ENCODE measurements around the gene CACNA1B.

- TF ChIP-seq, protein P1, sequence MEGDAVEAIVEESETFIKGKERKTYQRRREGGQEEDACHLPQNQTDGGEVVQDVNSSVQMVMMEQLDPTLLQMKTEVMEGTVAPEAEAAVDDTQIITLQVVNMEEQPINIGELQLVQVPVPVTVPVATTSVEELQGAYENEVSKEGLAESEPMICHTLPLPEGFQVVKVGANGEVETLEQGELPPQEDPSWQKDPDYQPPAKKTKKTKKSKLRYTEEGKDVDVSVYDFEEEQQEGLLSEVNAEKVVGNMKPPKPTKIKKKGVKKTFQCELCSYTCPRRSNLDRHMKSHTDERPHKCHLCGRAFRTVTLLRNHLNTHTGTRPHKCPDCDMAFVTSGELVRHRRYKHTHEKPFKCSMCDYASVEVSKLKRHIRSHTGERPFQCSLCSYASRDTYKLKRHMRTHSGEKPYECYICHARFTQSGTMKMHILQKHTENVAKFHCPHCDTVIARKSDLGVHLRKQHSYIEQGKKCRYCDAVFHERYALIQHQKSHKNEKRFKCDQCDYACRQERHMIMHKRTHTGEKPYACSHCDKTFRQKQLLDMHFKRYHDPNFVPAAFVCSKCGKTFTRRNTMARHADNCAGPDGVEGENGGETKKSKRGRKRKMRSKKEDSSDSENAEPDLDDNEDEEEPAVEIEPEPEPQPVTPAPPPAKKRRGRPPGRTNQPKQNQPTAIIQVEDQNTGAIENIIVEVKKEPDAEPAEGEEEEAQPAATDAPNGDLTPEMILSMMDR (IDR thresholded peaks at IDR 0.05), result no peak
- no peak for TF ChIP-seq EP300 (IDR thresholded peaks at IDR 0.05)
Observed at GRCh38 chr9:137952976-137953666, 75.5 kb downstream of the CACNA1B start.

Data from esophagus muscularis mucosa (tissue), 3 donors.